Loucy (cell line): Measurements from ENCODE around the gene DOCK6.

Source experiments
- CTCF ChIP-seq: fragments of 200-600 bp; sonication (generic); conservative IDR thresholded peaks from 2 replicates; pipeline ENCODE4 v1.5.1; 2014; ENCODE audit warnings: mild to moderate bottlenecking, antibody characterized with exemption, low read length
- EZH2phosphoT487 ChIP-seq: fragments of 200-600 bp; IDR thresholded peaks from 2 replicates; pipeline ENCODE4 v1.6.1; 2018; ENCODE audit warnings: antibody characterized with exemption, mild to moderate bottlenecking, moderate library complexity, borderline replicate concordance

GRCh38 chr19:11227195-11227886 lies 35.0 kb downstream of the DOCK6 start:
- TF ChIP-seq CTCF (peak; percentile 69), EZH2phosphoT487 (no peak)
